Purkinje cell (primary cell): ENCODE data around the gene NAP1L2. TPM values are rescaled to one million over a fixed set of nuclear protein-coding genes. Genes with fewer than 3 reads are reported as not detected.

Source experiments
- polyA plus RNA-seq: library from polyadenylated mRNA; unstranded; fragments of >200 nt; fragmentation: Nextera tagmentation; gene quantifications from 2 replicates; pipeline ENCODE4 v1.2.1, GENCODE V29; 2014

The NAP1L2 gene, protein sequence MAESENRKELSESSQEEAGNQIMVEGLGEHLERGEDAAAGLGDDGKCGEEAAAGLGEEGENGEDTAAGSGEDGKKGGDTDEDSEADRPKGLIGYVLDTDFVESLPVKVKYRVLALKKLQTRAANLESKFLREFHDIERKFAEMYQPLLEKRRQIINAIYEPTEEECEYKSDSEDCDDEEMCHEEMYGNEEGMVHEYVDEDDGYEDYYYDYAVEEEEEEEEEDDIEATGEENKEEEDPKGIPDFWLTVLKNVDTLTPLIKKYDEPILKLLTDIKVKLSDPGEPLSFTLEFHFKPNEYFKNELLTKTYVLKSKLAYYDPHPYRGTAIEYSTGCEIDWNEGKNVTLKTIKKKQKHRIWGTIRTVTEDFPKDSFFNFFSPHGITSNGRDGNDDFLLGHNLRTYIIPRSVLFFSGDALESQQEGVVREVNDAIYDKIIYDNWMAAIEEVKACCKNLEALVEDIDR
- polyA plus RNA-seq = 118 and 139 TPM in 2 replicates

GRCh38 chrX:73214426-73215094 lies at the start of gene NAP1L2:
NAP1L2 (minus strand) TSS chrX:73214851; CDS start chrX:73214492, 359 bp downstream.

Other genes with a start within 250 kb of the NAP1L2 start
- 4.0 TPM in 1 of 2 replicates, not detected in the other for gene PABPC1L2B, start 211.9 kb downstream of the NAP1L2 start, polyA plus RNA-seq
- 2.1 TPM in 1 of 2 replicates, not detected in the other for gene PABPC1L2A, start 135.3 kb downstream of the NAP1L2 start, polyA plus RNA-seq
- gene CDX4, start 232.2 kb upstream of the NAP1L2 start, polyA plus RNA-seq = not detected in 2 replicates